NCI-H82 (cell line): ENCODE data around the gene MACROH2A2.

ENCODE experiments used
- DNase-seq: peaks from one replicate; lab custom pipeline; 2025; lab: John Stamatoyannopoulos, UW

The MACROH2A2 gene

GRCh38 chr10:70130878-70131559, 78.4 kb downstream of the MACROH2A2 start:
- DNase-seq: no peak

GRCh38 chr10:70131560-70131937, 78.9 kb downstream of the MACROH2A2 start:
- DNase-seq: no peak

GRCh38 chr10:70132098-70133029, 79.7 kb downstream of the MACROH2A2 start, which contains the start of gene AIFM2:
Gene AIFM2 (minus strand): TSS chr10:70132825. CDS start chr10:70124084, 8,741 bp downstream.
- peak; percentile 48 for DNase-seq

- no peak for DNase-seq
These were observed 82.4 kb downstream of the MACROH2A2 start for GRCh38 chr10:70135046-70135445.

GRCh38 chr10:70135684-70136083, 83.0 kb downstream of the MACROH2A2 start:
- no peak for DNase-seq

- no peak for DNase-seq
These were observed 84.5 kb downstream of the MACROH2A2 start for GRCh38 chr10:70137135-70137534.

- no peak for DNase-seq
These were observed 85.6 kb downstream of the MACROH2A2 start for GRCh38 chr10:70137927-70138883.

GRCh38 chr10:70139151-70139996, 86.7 kb downstream of the MACROH2A2 start:
- no peak for DNase-seq

GRCh38 chr10:70139997-70140250, 87.3 kb downstream of the MACROH2A2 start:
- DNase-seq: no peak

- no peak for DNase-seq
These were observed 87.7 kb downstream of the MACROH2A2 start for GRCh38 chr10:70140297-70140696.

GRCh38 chr10:70142555-70142954, 89.9 kb downstream of the MACROH2A2 start:
- no peak for DNase-seq

- DNase-seq: no peak
These were observed 91.9 kb downstream of the MACROH2A2 start for GRCh38 chr10:70144372-70145110.

GRCh38 chr10:70145166-70145665, 92.6 kb downstream of the MACROH2A2 start:
- peak; percentile 48 for DNase-seq

- DNase-seq: peak; percentile 73
These were observed 93.2 kb downstream of the MACROH2A2 start for GRCh38 chr10:70145666-70146488.

GRCh38 chr10:70146489-70147258, 94.0 kb downstream of the MACROH2A2 start, which contains the start of gene TYSND1:
Gene TYSND1 (minus strand): TSS chr10:70146700. CDS start chr10:70146586, 114 bp downstream.
- DNase-seq: peak; percentile 99

GRCh38 chr10:70147259-70147625, 94.6 kb downstream of the MACROH2A2 start:
- DNase-seq: no peak

- no peak for DNase-seq
These were observed 95.9 kb downstream of the MACROH2A2 start for GRCh38 chr10:70148516-70148915.

GRCh38 chr10:70155255-70155838, 102.7 kb downstream of the MACROH2A2 start:
- no peak for DNase-seq
